ENCODE measurements around the gene CCDC88B.

CCDC88B gene

GRCh38 chr11:64339754-64340408 lies at the start of gene CCDC88B:
CCDC88B (plus strand) TSS chr11:64340204; CDS start chr11:64340267, 63 bp downstream.
- no peak for DNase-seq

GRCh38 chr11:64290352-64291261 lies 49.4 kb upstream of the CCDC88B start:
- no peak for DNase-seq

- no peak for DNase-seq
Observed at GRCh38 chr11:64291262-64291751, 48.7 kb upstream of the CCDC88B start, which contains the start of gene KCNK4. KCNK4 (plus strand) TSS chr11:64291302; CDS start chr11:64293019, 1,717 bp downstream.

GRCh38 chr11:64291752-64292459 lies 48.1 kb upstream of the CCDC88B start:
- DNase-seq: no peak

GRCh38 chr11:64292460-64293254 lies 47.3 kb upstream of the CCDC88B start:
- DNase-seq: no peak

GRCh38 chr11:64294774-64295173 lies 45.2 kb upstream of the CCDC88B start:
- no peak for DNase-seq

GRCh38 chr11:64295760-64296159 lies 44.2 kb upstream of the CCDC88B start:
- DNase-seq: no peak

GRCh38 chr11:64296236-64296635 lies 43.8 kb upstream of the CCDC88B start:
- no peak for DNase-seq

- no peak for DNase-seq
Observed at GRCh38 chr11:64296830-64297698, 42.9 kb upstream of the CCDC88B start.

- DNase-seq: no peak
Observed at GRCh38 chr11:64297699-64298358, 42.2 kb upstream of the CCDC88B start.

GRCh38 chr11:64298966-64299846 lies 40.8 kb upstream of the CCDC88B start:
- peak in 1 of 2 experiments; percentile 36 for DNase-seq

- DNase-seq: no peak
Observed at GRCh38 chr11:64299847-64300648, 40.0 kb upstream of the CCDC88B start, which contains the start of gene CATSPERZ. CATSPERZ (plus strand) TSS chr11:64300358; CDS start chr11:64300411, 53 bp downstream.

GRCh38 chr11:64303109-64304031 lies 36.6 kb upstream of the CCDC88B start:
- no peak for DNase-seq

- DNase-seq: no peak
Observed at GRCh38 chr11:64304032-64304315, 36.0 kb upstream of the CCDC88B start.

- DNase-seq: peak; percentile 86 to 90
Observed at GRCh38 chr11:64304316-64305072, 35.5 kb upstream of the CCDC88B start.

- peak; percentile 99 for DNase-seq
Observed at GRCh38 chr11:64305075-64305690, 34.8 kb upstream of the CCDC88B start, which contains the start of gene ESRRA. ESRRA (plus strand) TSS chr11:64305524; CDS start chr11:64307180, 1,656 bp downstream.
